Hepatocyte (in vitro differentiated cells): Measurements from ENCODE around the gene CFAP53.

Source experiments
- CTCF ChIP-seq: fragments of 200-600 bp; sonication (generic); IDR thresholded peaks from 2 replicates; pipeline ENCODE4 v1.5.1; 2016; ENCODE audit warnings: antibody characterized with exemption, mild to moderate bottlenecking; ENCODE audit not compliant: poor library complexity
- EZH2phosphoT487 ChIP-seq: fragments of 200-600 bp; sonication (generic); IDR thresholded peaks from one replicate; pipeline ENCODE4 v1.6.1; 2018; ENCODE audit warnings: antibody characterized with exemption, mild to moderate bottlenecking, low read depth, moderate library complexity; ENCODE audit not compliant: unreplicated experiment, severe bottlenecking

- TF ChIP-seq CTCF (no peak), EZH2phosphoT487 (no peak)
Measured at GRCh38 chr18:50209311-50209710, 57.0 kb downstream of the CFAP53 start.
